ENCODE measurements around the gene ATRNL1.

ATRNL1 gene

DNA sequence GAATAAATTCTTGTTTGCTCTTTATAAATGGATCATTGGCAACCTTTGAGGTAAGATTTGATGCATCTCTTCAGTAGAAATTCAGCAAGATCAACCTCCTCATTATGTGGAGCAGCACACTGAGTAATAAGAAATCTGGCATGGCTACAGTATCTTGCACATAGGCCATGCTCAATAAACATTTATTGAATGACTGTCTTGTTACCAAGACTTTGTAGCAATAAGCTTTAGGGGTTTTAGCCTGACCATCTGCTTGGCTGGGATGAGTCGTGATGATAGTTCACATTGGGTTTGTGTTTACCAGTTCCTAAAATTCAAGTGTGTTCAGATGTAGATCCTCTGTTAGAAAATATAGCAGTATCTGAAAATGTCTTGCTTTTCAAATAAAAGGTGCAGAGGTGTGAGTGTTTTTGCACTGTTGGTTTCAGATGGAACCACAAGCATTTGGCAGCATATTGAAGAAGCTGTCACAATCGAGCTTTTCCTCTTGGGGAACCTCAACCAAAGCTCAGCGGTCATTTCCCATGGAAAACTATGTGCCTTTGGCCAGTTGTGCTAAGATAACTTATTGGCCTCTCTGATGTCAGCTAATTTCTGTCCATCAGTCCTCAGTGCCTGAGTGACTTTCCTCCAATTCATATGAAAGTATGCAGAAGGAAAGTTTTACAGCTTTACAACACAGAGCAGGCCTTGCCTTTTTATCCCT is 737.3 kb downstream of the ATRNL1 start:
- TF ChIP-seq, protein P1, sequence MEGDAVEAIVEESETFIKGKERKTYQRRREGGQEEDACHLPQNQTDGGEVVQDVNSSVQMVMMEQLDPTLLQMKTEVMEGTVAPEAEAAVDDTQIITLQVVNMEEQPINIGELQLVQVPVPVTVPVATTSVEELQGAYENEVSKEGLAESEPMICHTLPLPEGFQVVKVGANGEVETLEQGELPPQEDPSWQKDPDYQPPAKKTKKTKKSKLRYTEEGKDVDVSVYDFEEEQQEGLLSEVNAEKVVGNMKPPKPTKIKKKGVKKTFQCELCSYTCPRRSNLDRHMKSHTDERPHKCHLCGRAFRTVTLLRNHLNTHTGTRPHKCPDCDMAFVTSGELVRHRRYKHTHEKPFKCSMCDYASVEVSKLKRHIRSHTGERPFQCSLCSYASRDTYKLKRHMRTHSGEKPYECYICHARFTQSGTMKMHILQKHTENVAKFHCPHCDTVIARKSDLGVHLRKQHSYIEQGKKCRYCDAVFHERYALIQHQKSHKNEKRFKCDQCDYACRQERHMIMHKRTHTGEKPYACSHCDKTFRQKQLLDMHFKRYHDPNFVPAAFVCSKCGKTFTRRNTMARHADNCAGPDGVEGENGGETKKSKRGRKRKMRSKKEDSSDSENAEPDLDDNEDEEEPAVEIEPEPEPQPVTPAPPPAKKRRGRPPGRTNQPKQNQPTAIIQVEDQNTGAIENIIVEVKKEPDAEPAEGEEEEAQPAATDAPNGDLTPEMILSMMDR (IDR thresholded peaks at IDR 0.05; ENCODE audit: borderline replicate concordance, extremely low read depth, low read length, poor library complexity, severe bottlenecking), result no peak
- TF ChIP-seq EZH2 (IDR thresholded peaks at IDR 0.05; ENCODE audit: borderline replicate concordance, low read depth, low read length, severe bottlenecking), result no peak
- no peak for DNase-seq
- no peak for ATAC-seq (ENCODE audit: insufficient read depth, low read depth)
- H4K20me1 ChIP-seq (ENCODE audit: insufficient read depth, low read length), result no peaks in the 10 kb centered on the region
- H3K4me1 ChIP-seq (ENCODE audit: insufficient read depth, low read length), result no peaks in the 10 kb centered on the region
- H2AFZ ChIP-seq (ENCODE audit: low read depth, low read length), result no peak overlapping the region
- no peak overlapping the region for H3K4me3 ChIP-seq (ENCODE audit: low read depth in 1 of 2, low read length in 2 of 2)
- no peaks in the 10 kb centered on the region for H3K79me2 ChIP-seq (ENCODE audit: insufficient read depth, low read length)
- peaks cover 3% of the 10 kb centered on the region for H3K9me3 ChIP-seq (ENCODE audit: insufficient read depth, low read length, severe bottlenecking)
- no peaks in the 10 kb centered on the region for H3K36me3 ChIP-seq (ENCODE audit: insufficient read depth, low read length)
- no peaks in the 10 kb centered on the region for H3K27me3 ChIP-seq (ENCODE audit: insufficient read depth, low read length, poor library complexity)
- no peak overlapping the region for H3K27ac ChIP-seq (ENCODE audit: low read length)
- H3K9ac ChIP-seq (ENCODE audit: low read depth, low read length), result no peak overlapping the region
- no peak overlapping the region for H3K4me2 ChIP-seq (ENCODE audit: insufficient read depth, low read length)

DNA sequence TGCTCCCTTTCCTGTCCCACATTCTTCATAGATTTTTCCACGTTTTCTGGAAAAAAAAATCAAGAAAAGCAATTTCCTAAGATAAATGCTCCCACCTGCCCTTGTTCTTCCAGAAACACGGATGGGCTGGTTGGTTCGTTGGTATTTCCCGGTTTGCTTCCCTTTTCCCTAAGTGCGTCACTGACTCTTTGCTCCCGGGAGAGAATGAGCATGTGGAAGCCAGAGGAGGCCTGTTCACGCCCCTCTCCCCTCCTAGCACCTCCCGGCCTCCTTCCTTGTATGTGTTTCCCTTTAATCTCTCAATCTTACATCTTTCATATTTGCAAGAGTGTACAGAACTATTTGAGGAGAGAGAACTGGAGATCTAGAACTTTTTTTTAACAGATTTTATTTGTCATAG is 737.9 kb downstream of the ATRNL1 start:
- Histone ChIP-seq H3K27me3 (ENCODE audit: insufficient read depth, low read length, poor library complexity) (no peaks in the 10 kb centered on the region), H3K79me2 (ENCODE audit: insufficient read depth, low read length) (no peaks in the 10 kb centered on the region), H3K4me3 (ENCODE audit: low read depth in 1 of 2, low read length in 2 of 2) (no peak overlapping the region), H3K4me1 (ENCODE audit: insufficient read depth, low read length) (no peaks in the 10 kb centered on the region), H4K20me1 (ENCODE audit: insufficient read depth, low read length) (no peaks in the 10 kb centered on the region), H3K9ac (ENCODE audit: low read depth, low read length) (no peak overlapping the region), H3K9me3 (ENCODE audit: insufficient read depth, low read length, severe bottlenecking) (no peaks in the 10 kb centered on the region), H3K36me3 (ENCODE audit: insufficient read depth, low read length) (no peaks in the 10 kb centered on the region), H3K4me2 (ENCODE audit: insufficient read depth, low read length) (no peak overlapping the region), H3K27ac (ENCODE audit: low read length) (no peak overlapping the region), H2AFZ (ENCODE audit: low read depth, low read length) (no peak overlapping the region)
- ATAC-seq (ENCODE audit: insufficient read depth, low read depth) (no peak), DNase-seq (no peak)
- TF ChIP-seq, protein P1 (IDR thresholded peaks at IDR 0.05; ENCODE audit: borderline replicate concordance, extremely low read depth, low read length, poor library complexity, severe bottlenecking), result no peak
- TF ChIP-seq EZH2 (IDR thresholded peaks at IDR 0.05; ENCODE audit: borderline replicate concordance, low read depth, low read length, severe bottlenecking), result no peak

DNA sequence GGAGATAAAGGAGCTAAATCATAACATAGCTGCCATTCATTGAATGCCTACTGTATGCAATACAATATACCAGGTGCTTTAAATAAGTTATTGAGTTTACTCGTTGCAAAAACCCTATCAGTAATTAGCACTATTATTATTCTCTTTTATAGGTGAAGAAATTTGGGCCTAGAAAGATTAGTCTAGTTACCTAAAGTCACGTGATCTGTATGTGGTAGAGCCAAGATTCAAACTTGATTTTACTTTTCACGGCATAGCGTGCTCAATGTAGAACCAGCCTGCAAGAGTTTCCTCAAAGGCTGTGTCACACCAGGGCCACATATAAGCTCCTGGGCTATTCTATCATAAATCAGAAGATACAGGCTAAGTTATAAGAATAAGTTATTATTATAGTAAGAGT is 740.0 kb downstream of the ATRNL1 start:
- ATAC-seq (ENCODE audit: insufficient read depth, low read depth), result no peak

More for the DNA sequence above, 740.0 kb downstream of the ATRNL1 start:
- no peaks in the 10 kb centered on the region for H3K36me3 ChIP-seq (ENCODE audit: insufficient read depth, low read length)
- no peaks in the 10 kb centered on the region for H3K79me2 ChIP-seq (ENCODE audit: insufficient read depth, low read length)
- no peak overlapping the region for H3K4me2 ChIP-seq (ENCODE audit: insufficient read depth, low read length)
- no peaks in the 10 kb centered on the region for H3K27me3 ChIP-seq (ENCODE audit: insufficient read depth, low read length, poor library complexity)
- no peak overlapping the region for H3K4me3 ChIP-seq (ENCODE audit: low read depth in 1 of 2, low read length in 2 of 2)
- no peaks in the 10 kb centered on the region for H3K4me1 ChIP-seq (ENCODE audit: insufficient read depth, low read length)
- DNase-seq, result no peak
- H3K9me3 ChIP-seq (ENCODE audit: insufficient read depth, low read length, severe bottlenecking), result no peaks in the 10 kb centered on the region
- no peak overlapping the region for H2AFZ ChIP-seq (ENCODE audit: low read depth, low read length)
- no peaks in the 10 kb centered on the region for H4K20me1 ChIP-seq (ENCODE audit: insufficient read depth, low read length)
- TF ChIP-seq EZH2 (IDR thresholded peaks at IDR 0.05; ENCODE audit: borderline replicate concordance, low read depth, low read length, severe bottlenecking), result no peak
- TF ChIP-seq, protein P1 (IDR thresholded peaks at IDR 0.05; ENCODE audit: borderline replicate concordance, extremely low read depth, low read length, poor library complexity, severe bottlenecking), result no peak
- H3K27ac ChIP-seq (ENCODE audit: low read length), result no peak overlapping the region
- H3K9ac ChIP-seq (ENCODE audit: low read depth, low read length), result no peak overlapping the region
